ENCODE measurements around the gene PATE2.

The PATE2 gene

DNA sequence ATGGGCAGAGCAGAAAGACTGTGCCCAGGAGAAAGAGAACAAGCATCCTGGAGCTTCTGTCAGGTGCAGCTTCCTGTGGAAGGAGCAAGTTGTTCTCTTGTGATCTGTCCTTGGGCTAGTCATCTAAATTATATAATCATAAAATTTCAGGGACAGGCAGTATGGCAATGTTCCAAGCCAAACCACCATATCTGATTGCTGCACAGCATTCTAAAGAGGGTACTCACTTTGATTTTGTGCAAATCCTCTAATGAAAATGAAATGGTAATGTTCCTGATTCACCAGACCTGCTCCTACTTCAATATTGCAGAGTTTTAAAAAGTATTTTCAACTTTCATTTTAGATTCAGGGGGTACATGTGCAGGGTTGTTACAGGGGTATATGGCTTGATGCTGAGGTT is at the start of gene PATE2:
Gene PATE2, minus strand, starts transcription at position 101 of the 400 bp plus-strand sequence. Its CDS starts 55 bp downstream, at position 46.
- H3K27me3 ChIP-seq (ENCODE audit: control insufficient read depth, insufficient read depth, low read length): no peaks in the 10 kb centered on the region
- no peaks in the 10 kb centered on the region for H3K36me3 ChIP-seq (ENCODE audit: control insufficient read depth, insufficient read depth, low read length)
- H3K4me3 ChIP-seq (ENCODE audit: low read depth, low read length): no peak within 1 kb of the TSS
- H3K4me1 ChIP-seq (ENCODE audit: control insufficient read depth, insufficient read depth, low read length): no peaks in the 10 kb centered on the region
- no peak within 1 kb of the TSS for H3K9ac ChIP-seq (ENCODE audit: low read depth, low read length)
- no peak within 1 kb of the TSS for H3K27ac ChIP-seq (ENCODE audit: low read depth, low read length)
- no peaks in the 10 kb centered on the region for H3K9me3 ChIP-seq (ENCODE audit: control insufficient read depth, insufficient read depth, low read length)

DNA sequence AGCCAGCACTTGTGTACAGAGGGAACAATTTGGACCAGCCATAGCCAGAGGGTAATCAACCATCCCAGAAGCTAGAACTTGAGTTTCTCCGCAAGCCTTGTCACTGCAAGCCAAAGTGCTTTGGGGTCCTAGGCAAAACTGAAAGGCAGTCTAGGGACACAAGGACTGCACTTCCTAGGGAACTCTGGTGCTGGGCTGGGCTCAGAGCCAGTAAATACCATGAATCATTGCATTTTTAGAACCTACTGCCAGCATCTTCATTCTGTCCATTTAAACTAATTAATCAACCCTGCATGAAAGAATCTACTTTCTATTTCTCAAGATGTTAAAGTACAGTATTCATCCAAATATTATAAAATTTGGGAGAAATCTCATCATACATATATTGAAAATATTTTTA is 29.3 kb upstream of the PATE2 start:
- Histone ChIP-seq H3K27ac (ENCODE audit: low read depth, low read length) (no peak overlapping the region), H3K36me3 (ENCODE audit: control insufficient read depth, insufficient read depth, low read length) (no peaks in the 10 kb centered on the region), H3K4me3 (ENCODE audit: low read depth, low read length) (no peak overlapping the region), H3K9me3 (ENCODE audit: control insufficient read depth, insufficient read depth, low read length) (no peaks in the 10 kb centered on the region), H3K9ac (ENCODE audit: low read depth, low read length) (no peak overlapping the region), H3K27me3 (ENCODE audit: control insufficient read depth, insufficient read depth, low read length) (no peaks in the 10 kb centered on the region), H3K4me1 (ENCODE audit: control insufficient read depth, insufficient read depth, low read length) (no peaks in the 10 kb centered on the region)

GRCh38 chr11:125802387-125802786 is 23.8 kb upstream of the PATE2 start:
- Histone ChIP-seq H3K4me3 (ENCODE audit: low read depth, low read length) (no peak overlapping the region), H3K9ac (ENCODE audit: low read depth, low read length) (no peak overlapping the region), H3K27ac (ENCODE audit: low read depth, low read length) (no peak overlapping the region), H3K9me3 (ENCODE audit: control insufficient read depth, insufficient read depth, low read length) (peaks cover 4% of the 10 kb centered on the region; the same call in 1 of the 2 replicates), H3K27me3 (ENCODE audit: control insufficient read depth, insufficient read depth, low read length) (no peaks in the 10 kb centered on the region), H3K4me1 (ENCODE audit: control insufficient read depth, insufficient read depth, low read length) (peaks cover 9% of the 10 kb centered on the region), H3K36me3 (ENCODE audit: control insufficient read depth, insufficient read depth, low read length) (no peaks in the 10 kb centered on the region)

- Histone ChIP-seq H3K27ac (ENCODE audit: low read depth, low read length) (no peak overlapping the region), H3K9me3 (ENCODE audit: control insufficient read depth, insufficient read depth, low read length) (peaks cover 4% of the 10 kb centered on the region; the same call in 1 of the 2 replicates), H3K27me3 (ENCODE audit: control insufficient read depth, insufficient read depth, low read length) (no peaks in the 10 kb centered on the region), H3K36me3 (ENCODE audit: control insufficient read depth, insufficient read depth, low read length) (no peaks in the 10 kb centered on the region), H3K4me1 (ENCODE audit: control insufficient read depth, insufficient read depth, low read length) (peaks cover 9% of the 10 kb centered on the region), H3K4me3 (ENCODE audit: low read depth, low read length) (no peak overlapping the region), H3K9ac (ENCODE audit: low read depth, low read length) (no peak overlapping the region)
Observed at GRCh38 chr11:125799808-125800207, 21.2 kb upstream of the PATE2 start.

DNA sequence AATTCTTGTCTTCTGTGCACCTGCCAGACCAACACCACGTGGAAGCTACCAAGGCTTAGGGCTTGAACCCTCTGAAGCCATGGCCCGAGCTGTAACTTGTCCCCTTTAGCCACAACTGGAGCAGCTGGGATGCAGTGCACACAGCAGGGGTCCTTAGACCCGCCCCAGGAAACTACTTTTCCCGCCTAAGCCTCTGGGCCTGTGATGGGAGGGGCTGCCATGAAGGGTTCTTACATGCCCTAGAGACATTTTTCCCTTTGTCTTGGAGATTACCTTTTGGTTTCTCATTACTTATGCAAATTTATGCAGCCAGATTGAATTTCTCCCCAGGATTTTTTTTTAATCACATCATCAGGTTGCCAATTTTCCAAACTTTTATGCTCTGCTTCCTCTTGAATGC is 19.0 kb upstream of the PATE2 start:
- H3K36me3 ChIP-seq (ENCODE audit: control insufficient read depth, insufficient read depth, low read length): no peaks in the 10 kb centered on the region
- no peaks in the 10 kb centered on the region for H3K27me3 ChIP-seq (ENCODE audit: control insufficient read depth, insufficient read depth, low read length)
- H3K4me1 ChIP-seq (ENCODE audit: control insufficient read depth, insufficient read depth, low read length): peaks cover 9% of the 10 kb centered on the region
- H3K27ac ChIP-seq (ENCODE audit: low read depth, low read length): peak overlapping the region; percentile 35
- no peak overlapping the region for H3K9ac ChIP-seq (ENCODE audit: low read depth, low read length)
- no peak overlapping the region for H3K4me3 ChIP-seq (ENCODE audit: low read depth, low read length)
- H3K9me3 ChIP-seq (ENCODE audit: control insufficient read depth, insufficient read depth, low read length): peaks cover 10% of the 10 kb centered on the region

DNA sequence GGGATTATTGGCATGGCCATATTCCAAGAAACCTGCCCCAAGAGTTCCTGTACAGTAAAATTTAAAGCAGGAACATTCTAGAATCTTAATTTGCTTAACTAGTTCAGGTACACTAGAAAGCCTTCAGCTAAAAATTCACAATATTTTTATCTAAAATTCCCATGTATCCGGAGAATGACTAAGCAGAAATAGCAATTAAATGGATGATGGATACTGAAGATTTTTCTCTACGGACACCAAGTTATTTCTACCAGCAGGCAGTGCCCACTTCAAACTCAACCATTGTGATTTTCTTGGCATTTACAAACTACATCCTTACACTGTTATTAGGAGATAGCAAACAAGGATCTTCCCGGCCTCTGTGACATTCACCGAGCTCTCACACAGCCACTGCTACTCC is 12.2 kb upstream of the PATE2 start:
- Histone ChIP-seq H3K9me3 (ENCODE audit: control insufficient read depth, insufficient read depth, low read length) (peaks cover 6% of the 10 kb centered on the region; the same call in 1 of the 2 replicates), H3K4me3 (ENCODE audit: low read depth, low read length) (no peak overlapping the region), H3K9ac (ENCODE audit: low read depth, low read length) (no peak overlapping the region), H3K36me3 (ENCODE audit: control insufficient read depth, insufficient read depth, low read length) (no peaks in the 10 kb centered on the region), H3K27me3 (ENCODE audit: control insufficient read depth, insufficient read depth, low read length) (no peaks in the 10 kb centered on the region), H3K4me1 (ENCODE audit: control insufficient read depth, insufficient read depth, low read length) (no peaks in the 10 kb centered on the region), H3K27ac (ENCODE audit: low read depth, low read length) (no peak overlapping the region)

DNA sequence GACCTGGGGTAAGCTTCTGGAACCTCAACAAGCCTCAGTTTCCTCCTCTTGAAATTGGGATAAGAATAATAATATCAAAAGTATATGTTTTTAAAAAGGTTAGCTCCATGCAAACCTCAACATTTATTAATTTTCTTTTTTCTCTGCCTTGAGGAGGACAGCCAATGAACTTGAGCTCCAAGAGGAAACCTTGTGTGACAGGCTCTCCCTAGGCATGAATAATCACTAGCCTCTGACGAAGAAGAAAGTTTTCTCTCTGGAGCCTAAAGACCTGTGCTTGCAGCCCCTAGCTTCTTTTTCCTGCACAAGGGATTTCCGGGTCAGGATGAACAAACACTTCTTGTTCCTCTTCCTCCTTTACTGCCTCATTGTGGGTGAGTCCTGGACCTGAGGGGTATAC is 9.2 kb upstream of the PATE2 start, which contains the start of gene PATE3:
Gene PATE3, plus strand, starts transcription at position 301 of the 400 bp plus-strand sequence. Its CDS starts 25 bp downstream, at position 326.
- H3K4me1 ChIP-seq (ENCODE audit: control insufficient read depth, insufficient read depth, low read length): no peaks in the 10 kb centered on the region
- H3K9me3 ChIP-seq (ENCODE audit: control insufficient read depth, insufficient read depth, low read length): no peaks in the 10 kb centered on the region
- H3K9ac ChIP-seq (ENCODE audit: low read depth, low read length): no peak within 1 kb of the TSS
- H3K27me3 ChIP-seq (ENCODE audit: control insufficient read depth, insufficient read depth, low read length): no peaks in the 10 kb centered on the region
- no peak within 1 kb of the TSS for H3K4me3 ChIP-seq (ENCODE audit: low read depth, low read length)
- H3K27ac ChIP-seq (ENCODE audit: low read depth, low read length): no peak within 1 kb of the TSS
- no peaks in the 10 kb centered on the region for H3K36me3 ChIP-seq (ENCODE audit: control insufficient read depth, insufficient read depth, low read length)

DNA sequence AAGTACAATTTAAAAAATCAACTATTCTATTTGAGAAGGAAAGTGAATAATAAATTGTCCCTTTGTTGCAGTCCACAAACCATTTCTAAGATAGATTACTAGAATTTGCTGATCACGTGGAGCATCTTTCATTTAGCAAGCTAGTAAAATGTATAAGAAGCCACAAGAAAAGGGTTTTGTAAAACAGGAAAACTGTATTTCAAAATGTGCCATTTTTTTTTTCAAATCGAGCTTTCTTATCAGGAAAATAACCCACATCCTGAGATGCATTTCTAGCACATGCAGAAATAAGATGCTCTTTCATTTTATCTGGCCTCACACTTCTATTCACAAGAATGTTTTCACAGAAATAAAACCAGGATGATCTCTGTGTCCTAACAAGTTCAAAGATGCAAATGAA is 6.0 kb upstream of the PATE2 start:
- Histone ChIP-seq H3K27me3 (ENCODE audit: control insufficient read depth, insufficient read depth, low read length) (no peaks in the 10 kb centered on the region), H3K9ac (ENCODE audit: low read depth, low read length) (no peak overlapping the region), H3K27ac (ENCODE audit: low read depth, low read length) (no peak overlapping the region), H3K9me3 (ENCODE audit: control insufficient read depth, insufficient read depth, low read length) (no peaks in the 10 kb centered on the region), H3K4me1 (ENCODE audit: control insufficient read depth, insufficient read depth, low read length) (no peaks in the 10 kb centered on the region), H3K36me3 (ENCODE audit: control insufficient read depth, insufficient read depth, low read length) (no peaks in the 10 kb centered on the region), H3K4me3 (ENCODE audit: low read depth, low read length) (no peak overlapping the region)

DNA sequence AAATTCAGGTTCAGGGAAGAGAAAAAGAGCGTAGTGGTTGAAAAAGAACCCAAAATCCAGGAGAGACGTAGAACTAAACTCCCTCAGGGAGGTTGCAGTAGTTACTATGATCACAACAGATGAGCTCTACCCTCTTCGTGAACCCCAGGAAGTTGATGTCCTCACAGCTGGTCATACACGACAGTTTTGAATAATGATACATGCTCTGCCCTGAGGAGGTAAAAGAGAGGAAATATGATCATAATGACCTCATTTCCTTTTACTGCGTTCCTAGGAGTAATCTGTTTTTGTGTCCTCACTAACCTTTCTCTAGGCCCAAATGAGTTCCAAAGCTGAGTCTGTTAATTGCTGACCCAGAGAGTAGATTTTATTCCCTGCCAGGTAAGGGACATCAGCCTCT is 1.3 kb downstream of the PATE2 start:
- no peaks in the 10 kb centered on the region for H3K4me1 ChIP-seq (ENCODE audit: control insufficient read depth, insufficient read depth, low read length)
- no peak overlapping the region for H3K27ac ChIP-seq (ENCODE audit: low read depth, low read length)
- H3K9ac ChIP-seq (ENCODE audit: low read depth, low read length): no peak overlapping the region
- H3K27me3 ChIP-seq (ENCODE audit: control insufficient read depth, insufficient read depth, low read length): no peaks in the 10 kb centered on the region
- no peak overlapping the region for H3K4me3 ChIP-seq (ENCODE audit: low read depth, low read length)
- no peaks in the 10 kb centered on the region for H3K9me3 ChIP-seq (ENCODE audit: control insufficient read depth, insufficient read depth, low read length)
- H3K36me3 ChIP-seq (ENCODE audit: control insufficient read depth, insufficient read depth, low read length): no peaks in the 10 kb centered on the region

DNA sequence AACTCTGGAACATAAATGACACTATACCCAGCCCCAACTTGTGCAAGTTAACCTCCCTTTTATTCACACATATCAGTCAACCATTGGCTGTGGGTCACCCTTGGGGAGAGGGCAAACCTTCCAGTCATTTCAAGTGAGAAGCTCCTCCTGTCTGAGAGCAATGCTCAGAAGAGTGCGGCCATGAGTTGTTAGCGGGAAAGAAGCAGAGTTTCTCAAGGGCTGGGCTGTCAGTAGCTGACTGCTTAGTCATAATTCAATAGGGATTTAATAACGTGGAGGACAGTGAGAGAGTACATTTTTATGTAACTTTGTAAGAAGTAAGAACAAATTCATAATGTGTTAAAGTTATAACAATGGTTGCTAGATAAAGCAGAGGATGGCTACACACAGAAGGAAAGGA is 5.1 kb downstream of the PATE2 start:
- Histone ChIP-seq H3K36me3 (ENCODE audit: control insufficient read depth, insufficient read depth, low read length) (no peaks in the 10 kb centered on the region), H3K27me3 (ENCODE audit: control insufficient read depth, insufficient read depth, low read length) (no peaks in the 10 kb centered on the region), H3K27ac (ENCODE audit: low read depth, low read length) (no peak overlapping the region), H3K9ac (ENCODE audit: low read depth, low read length) (no peak overlapping the region), H3K9me3 (ENCODE audit: control insufficient read depth, insufficient read depth, low read length) (no peaks in the 10 kb centered on the region), H3K4me1 (ENCODE audit: control insufficient read depth, insufficient read depth, low read length) (no peaks in the 10 kb centered on the region), H3K4me3 (ENCODE audit: low read depth, low read length) (no peak overlapping the region)

DNA sequence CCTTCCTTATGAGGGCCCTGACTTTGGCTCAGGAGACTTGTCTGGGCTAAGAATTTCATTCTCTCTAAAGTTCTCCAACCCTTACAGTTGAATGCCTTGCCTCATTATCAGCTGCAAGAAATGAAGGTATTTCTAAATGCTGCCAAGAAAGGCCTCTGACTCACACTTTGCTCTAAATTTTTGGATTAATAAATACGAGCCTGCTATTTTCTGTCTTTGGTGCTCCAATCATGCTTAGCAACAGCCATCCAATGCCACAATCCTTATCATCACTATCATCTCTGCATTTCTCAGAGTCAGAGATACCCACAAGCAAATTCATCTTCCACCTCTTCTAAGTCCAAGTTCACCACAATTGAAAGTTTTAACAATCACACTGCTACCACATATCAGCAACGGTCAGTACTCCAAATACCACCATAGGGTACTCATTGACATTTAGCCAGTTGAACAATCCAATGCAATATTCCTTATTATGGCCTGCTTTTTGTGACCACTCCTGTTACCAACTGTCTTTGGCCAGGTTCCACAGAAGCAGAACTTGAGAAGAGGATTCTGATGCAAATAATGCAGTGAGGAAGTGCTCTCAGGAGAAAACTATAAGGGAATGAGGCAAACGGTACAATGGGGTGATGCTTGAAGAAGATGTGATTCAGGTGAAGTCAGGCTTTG is 5.7 kb downstream of the PATE2 start:
- Histone ChIP-seq H3K36me3 (ENCODE audit: control insufficient read depth, insufficient read depth, low read length) (no peaks in the 10 kb centered on the region), H3K27me3 (ENCODE audit: control insufficient read depth, insufficient read depth, low read length) (no peaks in the 10 kb centered on the region), H3K4me1 (ENCODE audit: control insufficient read depth, insufficient read depth, low read length) (no peaks in the 10 kb centered on the region), H3K27ac (ENCODE audit: low read depth, low read length) (no peak overlapping the region), H3K4me3 (ENCODE audit: low read depth, low read length) (no peak overlapping the region), H3K9ac (ENCODE audit: low read depth, low read length) (no peak overlapping the region), H3K9me3 (ENCODE audit: control insufficient read depth, insufficient read depth, low read length) (no peaks in the 10 kb centered on the region)

Measured in HUES48 (cell line).